NCI-H82 treated with DMSO at 0.1 percent for 48 hours (cell line): ENCODE data around the gene DCBLD2.
"Not testable (repeated sequence)": the region's sequence is repeated elsewhere in the genome, so short reads cannot be mapped to it uniquely, and the experiment has no call there.

Experiments
- DNase-seq: peaks from one replicate; lab custom pipeline; 2025; ENCODE audit not compliant: unreplicated experiment; lab: John Stamatoyannopoulos, UW

The DCBLD2 gene

GRCh38 chr3:98839846-98840245 lies 61.6 kb downstream of the DCBLD2 start:
- DNase-seq, result no peak

- not testable (repeated sequence) for DNase-seq
Observed at GRCh38 chr3:98831060-98831459, 70.4 kb downstream of the DCBLD2 start.

GRCh38 chr3:98829246-98829832 lies 72.2 kb downstream of the DCBLD2 start:
- DNase-seq, result no peak

GRCh38 chr3:98827221-98827920 lies 74.1 kb downstream of the DCBLD2 start:
- DNase-seq, result peak; percentile 73

GRCh38 chr3:98826126-98826525 lies 75.4 kb downstream of the DCBLD2 start:
- DNase-seq, result peak; percentile 8

DNA sequence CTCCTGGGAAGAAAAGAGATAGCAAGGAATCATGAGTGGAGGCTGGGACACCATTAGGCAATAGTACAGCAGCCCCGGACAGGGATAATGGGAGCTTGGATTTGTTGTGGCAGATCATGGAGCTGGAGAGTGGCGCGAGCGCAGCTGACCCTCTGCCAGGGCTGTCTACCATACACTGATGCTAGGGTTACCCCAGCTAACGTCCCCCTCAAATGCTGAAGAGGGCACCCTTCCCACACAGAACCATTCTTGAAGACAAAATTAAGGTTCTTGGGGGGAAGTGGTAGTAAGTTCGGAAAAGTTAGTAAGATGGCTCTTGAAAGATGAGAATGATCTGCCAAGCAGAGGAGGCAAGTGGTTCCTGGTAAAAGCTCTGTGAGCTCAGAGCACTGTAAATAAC lies 77.2 kb downstream of the DCBLD2 start:
- no peak for DNase-seq

- no peak for DNase-seq
Observed at GRCh38 chr3:98823791-98824190, 77.7 kb downstream of the DCBLD2 start.

- no peak for DNase-seq
Observed at GRCh38 chr3:98821063-98821462, 80.4 kb downstream of the DCBLD2 start.

GRCh38 chr3:98817547-98818041 lies 83.9 kb downstream of the DCBLD2 start:
- DNase-seq, result peak; percentile 42

- DNase-seq, result no peak
Observed at GRCh38 chr3:98814817-98815420, 86.6 kb downstream of the DCBLD2 start.

DNA sequence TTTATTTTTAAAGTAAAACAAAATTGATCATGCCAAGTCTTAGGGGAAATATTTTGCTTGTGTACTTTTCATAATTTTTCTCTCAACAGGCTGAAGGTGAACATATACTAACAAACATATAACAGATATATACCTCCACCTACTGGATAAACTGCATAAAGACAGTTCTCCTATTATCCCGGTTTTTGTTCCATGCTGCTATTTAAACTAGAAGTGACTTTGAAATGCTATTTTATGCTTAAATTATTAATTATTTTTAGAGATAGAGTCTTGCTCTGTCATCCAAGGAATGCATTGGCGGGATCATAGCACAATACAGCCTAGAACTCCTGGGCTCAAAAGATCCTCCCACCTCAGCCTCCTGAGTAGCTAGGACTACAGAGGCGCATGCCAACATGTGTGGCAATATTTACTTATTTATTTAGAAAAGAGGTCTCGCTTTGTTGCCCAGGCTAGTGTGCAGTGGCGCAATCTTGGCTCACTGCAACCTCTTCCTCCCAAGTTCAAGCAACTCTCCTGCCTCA lies 88.6 kb downstream of the DCBLD2 start:
- peak; percentile 41 for DNase-seq

DNA sequence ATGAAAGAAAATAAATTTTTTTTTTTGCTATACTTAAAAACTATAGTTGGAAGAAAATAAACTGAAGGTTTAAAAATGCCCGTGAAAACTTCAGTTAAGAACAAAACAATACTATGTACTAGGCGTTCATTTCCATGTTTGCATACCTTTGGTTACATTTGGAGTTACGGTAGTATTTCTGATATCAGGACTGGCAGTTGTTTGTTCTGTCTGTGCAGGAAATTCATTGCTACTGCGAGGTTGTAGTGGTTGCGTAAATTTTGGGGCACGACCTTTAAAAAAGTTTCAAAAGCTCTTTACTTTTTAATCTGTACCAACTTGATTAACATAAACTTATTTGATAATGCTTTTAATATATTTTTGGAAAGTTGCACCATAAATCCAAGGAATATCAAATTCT lies 90.4 kb downstream of the DCBLD2 start:
- no peak for DNase-seq

DNA sequence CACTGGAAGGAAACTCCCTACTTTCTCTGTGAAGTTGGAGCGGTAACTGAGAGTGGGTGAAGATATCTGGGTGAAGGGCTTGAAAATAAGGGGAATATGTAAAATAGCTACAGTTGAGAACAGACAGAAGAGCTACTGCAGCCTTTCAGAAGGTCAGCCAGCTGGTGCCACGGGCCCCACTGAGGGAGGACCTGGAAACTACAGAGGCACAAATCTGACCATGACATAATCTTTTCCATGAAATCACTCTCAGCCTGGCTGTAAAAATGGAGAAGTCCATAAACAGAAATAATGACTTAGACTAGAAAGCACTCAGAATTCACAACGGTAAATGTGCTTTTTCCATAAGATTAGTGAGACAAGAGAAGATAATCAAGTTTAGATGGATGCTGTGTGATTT lies 91.9 kb downstream of the DCBLD2 start:
- no peak for DNase-seq

DNA sequence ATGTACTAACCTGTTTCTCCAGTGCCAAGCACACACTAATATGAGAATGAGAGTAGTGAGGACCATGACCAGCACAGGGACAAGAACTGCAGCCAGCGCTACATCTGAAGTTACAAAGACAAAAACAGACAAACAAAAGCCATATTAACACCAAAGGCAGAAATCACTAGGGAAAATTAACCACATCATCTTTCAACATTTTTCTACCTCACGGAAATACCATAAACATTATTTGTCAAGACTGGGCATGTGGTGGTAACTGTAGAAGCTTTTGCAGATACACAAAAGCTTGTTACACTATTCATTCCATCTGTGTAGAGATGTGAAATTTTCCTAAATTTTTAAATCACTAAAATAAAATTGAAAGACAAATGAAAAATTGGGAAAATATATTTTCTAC lies 93.4 kb downstream of the DCBLD2 start:
- DNase-seq, result no peak

DNA sequence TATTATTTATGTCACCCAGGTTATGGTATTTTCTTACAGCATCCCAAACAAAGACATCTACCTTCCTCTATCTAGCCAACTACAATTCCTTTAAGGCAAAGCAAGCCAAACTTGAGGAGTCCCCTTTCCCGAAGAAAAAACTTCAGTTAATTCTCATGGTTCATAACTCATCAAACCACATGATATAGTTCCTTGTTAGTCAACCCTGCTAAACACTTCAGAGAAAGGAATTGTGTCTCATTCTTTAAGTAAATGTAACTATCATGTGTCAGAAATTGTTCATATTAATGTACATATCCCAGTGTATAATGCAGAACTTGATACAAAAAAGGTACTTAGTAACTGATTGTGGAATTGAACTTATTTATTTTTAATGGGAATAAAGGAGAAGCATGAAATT lies 93.9 kb downstream of the DCBLD2 start:
- no peak for DNase-seq

GRCh38 chr3:98807011-98807410 lies 94.5 kb downstream of the DCBLD2 start:
- no peak for DNase-seq

DNA sequence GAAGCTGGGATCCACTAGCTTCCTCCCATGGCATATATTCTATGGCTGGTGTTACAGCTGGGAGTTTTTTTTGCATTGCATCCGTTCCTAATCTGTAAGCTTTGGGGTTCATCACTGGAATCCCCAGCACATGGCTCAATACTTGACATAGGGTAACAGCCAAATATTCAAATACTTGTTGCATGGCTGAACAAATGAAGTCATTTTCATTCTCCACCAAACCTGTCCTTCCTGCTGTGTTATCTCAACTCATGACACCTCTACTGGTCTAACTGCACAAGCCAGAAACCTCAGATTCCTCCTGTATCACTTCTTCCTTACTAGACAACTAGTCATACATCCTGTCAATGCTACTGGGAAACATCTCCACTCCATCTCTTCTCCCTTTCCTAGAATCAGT lies 95.0 kb downstream of the DCBLD2 start:
- no peak for DNase-seq

DNA sequence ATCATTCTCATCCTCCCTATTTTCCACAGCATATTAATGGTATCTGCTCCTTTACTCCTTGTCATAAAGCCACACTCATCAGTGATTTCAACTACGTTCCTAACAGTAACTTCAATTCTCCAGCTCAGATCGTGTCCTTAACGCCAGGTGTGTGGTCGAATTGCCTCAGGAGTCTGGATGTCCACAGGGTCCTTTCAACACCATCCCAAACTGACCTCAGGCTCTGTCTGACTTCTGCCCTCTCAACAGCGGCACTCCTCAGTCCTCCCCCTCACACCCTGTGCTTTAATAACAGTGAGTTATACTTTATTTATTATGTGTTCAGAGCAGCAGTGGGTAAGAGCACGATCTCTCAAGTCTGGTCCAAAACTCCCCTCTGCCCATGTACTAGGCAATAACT lies 95.9 kb downstream of the DCBLD2 start:
- DNase-seq, result no peak

GRCh38 chr3:98801043-98801747 lies 100.3 kb downstream of the DCBLD2 start:
- no peak for DNase-seq

GRCh38 chr3:98800401-98800800 lies 101.1 kb downstream of the DCBLD2 start:
- no peak for DNase-seq

DNA sequence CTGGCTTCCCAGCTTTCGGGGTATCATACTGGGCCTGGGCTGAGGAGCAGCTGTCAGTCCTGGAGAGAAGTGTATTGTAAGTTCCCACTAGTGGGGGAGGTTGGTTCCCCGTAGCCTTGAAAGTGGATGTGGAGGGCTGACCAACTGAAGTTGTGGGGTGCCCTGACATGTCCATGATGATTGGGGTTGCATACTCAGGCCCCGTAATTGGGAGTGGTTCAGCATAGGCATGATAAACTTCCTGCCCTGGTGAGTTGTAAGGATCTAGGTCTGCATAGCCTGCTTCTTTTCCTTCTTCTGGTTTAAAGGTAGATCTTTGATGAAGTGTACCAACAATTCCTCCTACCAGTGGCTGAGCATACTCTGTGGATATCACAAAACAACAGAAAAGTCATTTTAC lies 102.0 kb downstream of the DCBLD2 start:
- no peak for DNase-seq

DNA sequence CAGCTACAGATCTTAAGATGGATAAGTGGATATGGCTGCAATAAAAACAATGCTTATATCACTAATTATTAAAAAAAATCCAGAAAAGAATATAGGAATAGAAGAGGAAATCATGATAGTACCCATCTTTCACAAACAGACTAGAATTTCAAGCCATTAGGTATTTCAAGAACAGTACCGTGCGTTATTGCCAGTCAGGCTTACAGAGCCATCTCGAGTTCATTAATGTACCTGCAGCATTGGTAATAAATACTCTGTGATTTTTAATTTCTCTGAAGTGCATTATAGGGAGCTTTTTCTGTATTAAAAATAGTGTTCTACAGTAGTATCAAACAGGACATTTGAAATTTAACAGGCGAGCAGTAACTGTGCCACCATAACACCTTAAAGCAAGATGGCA lies 102.7 kb downstream of the DCBLD2 start:
- no peak for DNase-seq
